ENCODE measurements around the gene BOLA3. TPM values are rescaled to one million over a fixed set of nuclear protein-coding genes. Genes with fewer than 3 reads are reported as not detected.

BOLA3 gene
- total and polyA plus RNA-seq, 2 of the 4 experiments (the other 2 are of a cell fraction) = 13.3 to 39.5 TPM

GRCh38 chr2:74149570-74150319 lies 2.0 kb upstream of the BOLA3 start:
- peaks cover 11% of the 10 kb centered on the region for H3K4me1 ChIP-seq (ENCODE audit: control insufficient read depth, insufficient read depth, low read length)
- peaks cover 19% of the 10 kb centered on the region for H3K9me1 ChIP-seq (ENCODE audit: insufficient read depth, low read length)
- H3K79me1 ChIP-seq (ENCODE audit: low read depth in 1 of 2, low read length in 2 of 2) = peaks cover 23 to 37% of the 10 kb centered on the region in 2 experiments
- H2BK5ac ChIP-seq (ENCODE audit: low read depth, low read length, poor library complexity, severe bottlenecking) = no peak overlapping the region
- H3K18ac ChIP-seq (ENCODE audit: low read depth, low read length) = no peak overlapping the region
- H4K91ac ChIP-seq (ENCODE audit: insufficient read depth, low read depth, low read length) = no peak overlapping the region
- in situ Hi-C loops (cut with MboI; ENCODE audit: low sequenced_read_pairs) = loop anchor here (10.0 to 25.0 kb wide), 2 partner anchors 225 to 312 kb away; partner anchors contain the start of genes DGUOK and STAMBP
- dilution Hi-C loops (cut with HindIII; ENCODE audit: low sequenced_read_pairs, unreplicated experiment) = no loop called here
- H4K20me1 ChIP-seq (ENCODE audit: insufficient read depth, low read length) = no peaks in the 10 kb centered on the region
- no peak for ATAC-seq (ENCODE audit: low read depth)
- no peak overlapping the region for H3K4me2 ChIP-seq (ENCODE audit: low read depth, low read length)
- H3K23ac ChIP-seq (ENCODE audit: low read depth, low read length) = no peak overlapping the region
- intact Hi-C loops (cut with micrococcal nuclease) = no loop called here
- no peak overlapping the region for H3K56ac ChIP-seq (ENCODE audit: extremely low read depth, insufficient read depth, low read length)
- no peak overlapping the region for H2BK120ac ChIP-seq (ENCODE audit: low read depth, low read length)
- no peak overlapping the region for H3K4ac ChIP-seq (ENCODE audit: low read depth, low read length)
- ChIA-PET POLR2A (ENCODE audit: unreplicated experiment) (interaction anchor here (0.6 kb wide), 2 partner anchors 112 to 244 kb away, joined by 3 to 4 read pairs; no protein-coding TSS in a partner anchor), CTCF (interaction anchor here (0.6 to 2.5 kb wide), 2 partner anchors 200 to 325 kb away, joined by 4 to 7 read pairs; no protein-coding TSS in a partner anchor)
- peaks cover 11% of the 10 kb centered on the region for H3K36me3 ChIP-seq (ENCODE audit: control insufficient read depth, insufficient read depth, low read length)
- H4K5ac ChIP-seq (ENCODE audit: low read depth, low read length) = no peak overlapping the region
- no peak overlapping the region for H2AK5ac ChIP-seq (ENCODE audit: low read depth, low read length)
- H3K9me3 ChIP-seq (ENCODE audit: control insufficient read depth, insufficient read depth, low read length) = no peaks in the 10 kb centered on the region
- H3K4me3 ChIP-seq (ENCODE audit: insufficient read depth, low read depth, low read length) = no peak overlapping the region
- H2AK9ac ChIP-seq (replicated peaks; ENCODE audit: low read depth, low read length, poor library complexity) = no peak overlapping the region
- no peak overlapping the region for H2BK15ac ChIP-seq (ENCODE audit: low read depth, low read length)
- H3K27ac ChIP-seq (ENCODE audit: insufficient read depth, low read length) = no peak overlapping the region
- DNase-seq = no peak
- TF ChIP-seq BHLHE40 (IDR thresholded peaks at IDR 0.05; ENCODE audit: low read depth, low read length) (no peak), MXI1 (IDR thresholded peaks at IDR 0.05; ENCODE audit: borderline replicate concordance, low read depth, low read length) (no peak), CHD1 (IDR thresholded peaks at IDR 0.05; ENCODE audit: low read depth, low read length) (no peak), USF2 (IDR thresholded peaks at IDR 0.05; ENCODE audit: low read depth, low read length) (no peak), NFE2L2 (IDR thresholded peaks at IDR 0.05; ENCODE audit: low read depth, low read length) (no peak), RCOR1 (IDR thresholded peaks at IDR 0.05; ENCODE audit: insufficient replicate concordance, low read length) (no peak), SMC3 (IDR thresholded peaks at IDR 0.05; ENCODE audit: low read depth, low read length) (no peak), POLR2A (IDR thresholded peaks at IDR 0.05; ENCODE audit: low read depth, low read length) (no peak), MAZ (IDR thresholded peaks at IDR 0.05; ENCODE audit: borderline replicate concordance, low read depth, low read length) (no peak)
- no peak overlapping the region for H3K14ac ChIP-seq (replicated peaks; ENCODE audit: low read depth, low read length)
- H3K9ac ChIP-seq (ENCODE audit: low read depth, low read length) = no peak overlapping the region
- no peak overlapping the region for H4K8ac ChIP-seq (ENCODE audit: low read depth in 2 of 2, low read length in 2 of 2)
- H2AFZ ChIP-seq (replicated peaks; ENCODE audit: low read length, poor library complexity) = no peak overlapping the region
- no peaks in the 10 kb centered on the region for H3K27me3 ChIP-seq (ENCODE audit: control insufficient read depth, insufficient read depth, low read length)
- no peak overlapping the region for H2BK20ac ChIP-seq (ENCODE audit: low read depth, low read length)
- BruUV-seq (replicated peaks) = no TSS peak
- WGBS, 2 experiments (ENCODE audit: extremely low coverage in 2 of 2, insufficient read length in 1 of 2) = 94% methylated on average over 7 of the region's 7 CpGs; no CpG with 5 or more reads in 1 of the 2 experiments
